Right hindlimb (tissue), 1 donor: ENCODE data around the gene MED16.

Experiments
- DNase-seq: peaks from one replicate; pipeline ENCODE4 v3.0.0-alpha.2; 2018

The MED16 gene

DNA sequence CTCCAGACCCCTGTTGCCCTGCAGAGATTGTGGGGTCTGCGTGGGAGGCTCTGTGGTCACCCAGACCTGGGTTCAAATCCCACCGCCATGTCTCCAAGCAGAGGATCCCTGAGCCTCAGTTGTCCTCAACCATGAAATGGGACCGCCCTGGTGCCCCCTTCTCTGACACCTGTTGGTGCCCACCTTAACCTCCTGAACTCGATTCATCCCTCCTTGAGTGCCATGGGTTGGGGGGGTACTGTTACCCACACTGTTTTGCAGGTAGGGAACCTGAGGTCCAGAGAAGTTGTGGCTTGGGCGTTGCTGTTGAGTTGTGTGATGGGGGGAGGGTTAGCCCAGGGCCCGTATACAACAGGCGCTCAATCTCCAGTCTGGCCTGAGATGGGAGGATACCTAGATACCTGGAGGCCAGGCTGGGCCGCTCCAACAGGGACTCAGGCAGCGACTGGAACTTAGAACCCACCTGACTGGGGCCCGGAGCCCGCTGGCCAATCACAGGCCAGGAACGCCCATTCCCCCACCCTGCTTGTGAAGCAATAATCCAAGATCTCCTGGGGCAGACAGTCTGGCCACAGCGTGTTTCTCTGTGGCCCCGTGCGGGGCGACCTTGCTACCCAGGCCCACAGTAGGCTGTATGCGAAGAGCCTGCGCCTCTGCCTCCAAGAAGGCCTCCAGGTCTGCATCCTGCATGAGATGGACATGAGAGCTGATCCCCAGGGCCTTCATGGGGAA, 35.6 kb upstream of the MED16 start:
- DNase-seq = no peak

- no peak for DNase-seq
Observed at GRCh38 chr19:927780-928401, 34.9 kb upstream of the MED16 start.

GRCh38 chr19:927351-927779, 34.4 kb upstream of the MED16 start:
- DNase-seq = no peak

- no peak for DNase-seq
Observed at GRCh38 chr19:926589-927350, 33.8 kb upstream of the MED16 start.

GRCh38 chr19:926323-926588, 33.3 kb upstream of the MED16 start:
- no peak for DNase-seq

GRCh38 chr19:925526-926322, 32.7 kb upstream of the MED16 start, which contains the start of gene ARID3A:
Gene ARID3A, plus strand, starts transcription at chr19:926035. Its CDS starts 3,494 bp downstream, at chr19:929529.
- DNase-seq = peak; percentile 87

DNA sequence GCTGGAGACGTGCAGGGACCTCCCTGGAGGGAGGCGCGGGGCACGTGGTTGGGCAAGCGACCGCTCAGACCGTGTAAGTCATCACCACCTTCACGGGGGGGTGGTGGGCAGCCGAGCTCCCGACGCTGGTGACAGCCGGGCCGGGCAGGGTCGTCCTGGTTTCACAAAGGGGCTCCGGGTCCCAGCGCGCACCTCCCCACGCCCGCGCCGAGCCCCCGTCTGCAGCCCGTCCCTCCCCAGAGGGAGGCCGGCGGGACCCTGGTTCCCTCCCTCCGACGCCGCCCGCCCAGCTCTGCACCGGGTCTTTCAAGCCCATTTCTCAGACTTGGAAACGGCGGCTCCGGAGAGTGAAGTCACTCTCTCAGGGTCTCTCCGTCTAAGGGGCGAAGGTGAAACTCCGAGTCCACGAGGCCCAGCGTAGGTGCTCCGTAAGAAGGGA, 32.1 kb upstream of the MED16 start:
- DNase-seq = no peak

GRCh38 chr19:924553-925086, 31.6 kb upstream of the MED16 start:
- no peak for DNase-seq

DNA sequence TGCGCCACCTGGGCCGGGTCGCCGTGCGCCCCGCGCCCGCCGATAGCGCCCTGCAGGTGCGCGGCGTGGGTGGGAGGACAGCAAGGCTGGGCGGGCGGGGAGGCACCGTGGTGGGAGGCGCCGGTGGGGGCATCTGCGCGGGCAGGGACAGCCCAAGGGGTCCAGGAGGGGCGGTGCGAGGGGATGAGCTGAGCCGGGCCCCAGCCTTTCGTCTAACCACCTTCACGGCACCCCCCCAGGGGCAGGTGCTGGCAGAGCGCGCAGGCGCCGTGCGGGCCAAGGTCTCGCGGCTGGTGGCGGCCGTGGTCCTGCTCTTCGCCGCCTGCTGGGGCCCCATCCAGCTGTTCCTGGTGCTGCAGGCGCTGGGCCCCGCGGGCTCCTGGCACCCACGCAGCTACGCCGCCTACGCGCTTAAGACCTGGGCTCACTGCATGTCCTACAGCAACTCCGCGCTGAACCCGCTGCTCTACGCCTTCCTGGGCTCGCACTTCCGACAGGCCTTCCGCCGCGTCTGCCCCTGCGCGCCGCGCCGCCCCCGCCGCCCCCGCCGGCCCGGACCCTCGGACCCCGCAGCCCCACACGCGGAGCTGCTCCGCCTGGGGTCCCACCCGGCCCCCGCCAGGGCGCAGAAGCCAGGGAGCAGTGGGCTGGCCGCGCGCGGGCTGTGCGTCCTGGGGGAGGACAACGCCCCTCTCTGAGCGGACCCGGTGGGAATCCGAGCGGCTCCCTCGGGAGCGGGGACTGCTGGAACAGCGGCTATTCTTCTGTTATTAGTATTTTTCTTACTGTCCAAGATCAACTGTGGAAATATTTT, 27.3 kb upstream of the MED16 start:
- no peak for DNase-seq

DNA sequence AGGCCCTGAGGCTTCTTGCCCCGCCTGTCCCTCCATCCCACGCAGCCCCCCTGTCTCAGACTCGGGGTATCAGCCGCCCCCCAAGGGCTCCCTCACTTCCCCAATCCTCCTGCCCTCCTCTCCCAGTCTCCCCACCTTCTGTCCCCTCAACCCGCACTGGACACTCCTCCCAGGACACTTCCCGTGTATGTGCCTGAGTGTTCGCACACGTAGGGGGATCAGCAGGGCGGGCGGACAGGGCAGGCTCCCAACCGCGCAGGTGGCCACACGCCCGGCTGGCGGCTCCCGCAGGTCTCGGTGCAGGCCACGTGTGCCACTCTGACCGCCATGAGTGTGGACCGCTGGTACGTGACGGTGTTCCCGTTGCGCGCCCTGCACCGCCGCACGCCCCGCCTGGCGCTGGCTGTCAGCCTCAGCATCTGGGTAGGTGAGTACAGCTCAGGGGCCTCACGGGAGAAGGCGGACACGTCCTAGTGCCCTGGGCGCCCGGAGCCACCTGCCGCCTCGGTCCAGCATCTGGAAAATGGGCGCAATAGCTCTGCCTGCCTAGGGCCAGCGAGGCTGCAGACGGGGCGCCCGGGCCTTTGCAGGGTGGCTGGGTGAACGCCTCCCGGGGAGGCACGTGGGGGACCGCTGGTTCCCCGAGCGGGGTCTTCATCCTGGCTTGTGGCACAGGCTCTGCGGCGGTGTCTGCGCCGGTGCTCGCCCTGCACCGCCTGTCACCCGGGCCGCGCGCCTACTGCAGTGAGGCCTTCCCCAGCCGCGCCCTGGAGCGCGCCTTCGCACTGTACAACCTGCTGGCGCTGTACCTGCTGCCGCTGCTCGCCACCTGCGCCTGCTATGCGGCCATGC, 26.4 kb upstream of the MED16 start:
- DNase-seq = no peak

GRCh38 chr19:918481-919198, 25.7 kb upstream of the MED16 start:
- DNase-seq = no peak

- DNase-seq = no peak
Observed at GRCh38 chr19:918152-918437, 25.1 kb upstream of the MED16 start.

GRCh38 chr19:917323-918151, 24.6 kb upstream of the MED16 start, which contains the start of gene KISS1R:
Gene KISS1R, plus strand, starts transcription at chr19:917333. Its CDS starts 170 bp downstream, at chr19:917503.
- DNase-seq = no peak

DNA sequence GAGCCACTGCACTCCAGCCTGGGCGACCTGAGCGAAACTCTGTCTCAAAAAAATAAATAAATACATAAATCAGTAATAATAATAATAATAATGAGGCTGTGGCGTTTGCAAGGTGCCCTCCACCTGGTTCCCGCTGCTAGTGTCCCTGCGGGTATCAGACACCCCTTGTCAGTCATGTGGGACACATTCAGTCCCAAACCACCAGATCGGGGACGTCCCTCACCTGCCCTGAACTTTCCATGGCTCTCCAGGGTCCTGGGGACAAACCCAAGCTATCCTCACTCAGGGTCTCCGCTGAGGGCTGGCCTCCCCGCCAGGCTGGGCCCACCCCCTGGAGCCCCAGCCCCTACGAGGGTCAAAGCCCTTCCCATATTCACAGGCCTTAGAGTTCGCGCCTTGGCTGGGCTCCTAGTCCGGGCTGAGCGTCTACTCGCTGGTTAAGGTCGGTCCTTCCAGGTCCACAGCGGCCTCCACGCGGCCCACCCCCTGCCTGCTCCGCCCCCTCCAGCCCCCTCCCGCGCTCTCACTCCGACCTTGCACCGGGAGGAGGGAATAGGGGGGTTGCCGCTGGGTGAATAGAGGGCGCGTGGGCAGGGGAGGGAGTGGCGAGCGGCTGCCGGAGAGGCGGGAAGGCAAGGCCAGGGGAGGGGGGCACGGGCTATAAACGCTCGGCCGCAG, 23.8 kb upstream of the MED16 start:
- DNase-seq = no peak

DNA sequence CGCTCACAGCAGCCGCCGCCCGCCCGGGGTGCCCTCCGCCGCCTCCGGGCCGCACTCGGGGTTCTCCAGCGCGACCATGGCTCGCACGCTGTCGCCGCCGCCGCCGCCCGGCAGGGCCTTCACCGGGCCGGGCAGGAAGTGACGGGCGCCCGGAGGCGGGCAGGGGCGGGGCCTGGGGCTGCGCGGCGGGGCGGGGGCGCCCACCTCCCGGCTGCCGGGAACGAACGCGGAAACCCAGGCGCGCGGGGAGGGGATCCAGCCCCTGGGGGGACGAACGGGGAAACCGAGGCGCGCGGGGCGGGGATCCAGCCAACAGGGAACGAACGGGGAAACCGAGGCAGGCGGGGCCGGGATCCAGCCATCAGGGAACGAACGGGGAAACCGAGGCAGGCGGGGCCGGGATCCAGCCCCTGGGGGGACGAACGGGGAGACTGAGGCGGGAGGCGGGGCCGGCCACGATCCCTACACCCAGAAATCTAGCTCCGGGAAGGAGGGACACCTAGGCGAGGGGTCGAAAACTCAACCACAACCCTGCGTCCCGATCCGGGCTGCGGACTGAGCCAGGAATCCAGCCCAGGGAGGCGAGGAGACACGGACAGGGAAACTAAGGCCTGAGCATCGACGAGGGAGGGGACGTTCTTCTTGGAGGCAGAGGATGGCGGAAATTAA, 20.2 kb upstream of the MED16 start, which contains the start of gene R3HDM4:
Gene R3HDM4, minus strand, starts transcription at position 140 of the 669 bp plus-strand sequence. Its CDS starts 62 bp downstream, at position 78.
- DNase-seq = peak; percentile 87

DNA sequence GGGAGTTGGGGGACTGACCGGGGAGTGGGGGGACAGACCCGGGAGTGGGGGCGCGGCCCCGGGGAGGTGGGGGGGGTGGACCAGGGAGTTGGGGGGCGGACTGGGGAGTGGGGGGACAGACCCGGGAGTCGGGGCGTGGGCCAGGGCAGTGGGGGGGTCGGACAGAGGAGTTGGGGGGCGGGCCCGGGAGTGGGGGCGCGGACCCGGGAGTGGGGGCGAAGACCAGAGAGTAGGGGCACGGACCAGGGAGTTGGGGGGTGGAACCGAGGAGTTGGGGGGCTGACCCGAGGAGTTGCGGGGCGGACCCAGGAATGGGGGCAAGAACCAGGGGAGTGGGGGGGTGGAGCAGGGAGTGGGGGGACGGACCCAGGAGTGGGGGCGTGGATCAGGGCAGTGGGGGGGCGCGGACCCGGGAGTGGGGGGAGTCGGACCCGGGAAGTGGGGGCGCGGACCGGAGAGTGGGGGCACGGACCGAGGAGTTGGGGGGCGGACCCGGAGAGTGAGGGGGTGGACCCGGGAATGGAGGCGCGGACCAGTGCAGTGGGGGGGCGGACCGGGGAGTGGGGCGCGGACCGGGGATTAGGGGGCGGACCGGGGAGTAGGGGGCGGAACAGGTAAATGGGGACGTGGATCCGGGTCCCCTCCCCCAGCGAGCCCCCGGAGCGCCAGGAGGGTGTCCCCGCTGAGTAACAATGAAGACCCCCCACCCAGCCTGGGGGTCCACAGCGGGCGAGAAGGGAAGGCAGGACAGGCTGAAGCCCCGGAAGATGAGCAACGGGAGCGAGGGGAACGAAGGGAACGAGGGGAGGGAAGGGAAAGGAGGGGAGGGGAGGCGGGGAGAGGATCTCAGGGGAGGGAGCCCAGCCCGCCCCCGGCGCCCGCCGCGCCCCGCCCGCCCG, 19.4 kb upstream of the MED16 start:
- peak; percentile 69 for DNase-seq
